GM23338 (cell line): Measurements from ENCODE around the gene NXN.

Source experiments
- CTCF ChIP-seq, 2 experiments: fragments of 200-600 bp in 1 of 2; sonication (generic) in 1 of 2; conservative IDR thresholded peaks; 2 replicates each; pipeline versions ENCODE4 v1.5.1 to v1.6.1; 2016 to 2017; ENCODE audit warnings: antibody characterized with exemption in 2 of 2, low read depth in 2 of 2, mild to moderate bottlenecking in 2 of 2, moderate library complexity in 1 of 2
- REST ChIP-seq: IDR thresholded peaks from one replicate; pipeline ENCODE4 v1.6.1; 2018; ENCODE audit warnings: antibody characterized with exemption; ENCODE audit not compliant: unreplicated experiment
- ZNF331 ChIP-seq: fragments of 250-450 bp; sonication (Bioruptor Pico); IDR thresholded peaks from 2 replicates; pipeline ENCODE4 v1.5.0; 2020; ENCODE audit warnings: low read depth, mild to moderate bottlenecking, moderate library complexity

- TF ChIP-seq CTCF (conservative IDR thresholded peaks at IDR 0.05; ENCODE audit: low read depth in 2 of 2) (no peak), ZNF331 (CRISPR knock-in tag) (no peak), REST (no peak)
These were observed 44.1 kb downstream of the NXN start for GRCh38 chr17:935485-935884.
